Measurements from ENCODE around the gene TTC3.

DNA sequence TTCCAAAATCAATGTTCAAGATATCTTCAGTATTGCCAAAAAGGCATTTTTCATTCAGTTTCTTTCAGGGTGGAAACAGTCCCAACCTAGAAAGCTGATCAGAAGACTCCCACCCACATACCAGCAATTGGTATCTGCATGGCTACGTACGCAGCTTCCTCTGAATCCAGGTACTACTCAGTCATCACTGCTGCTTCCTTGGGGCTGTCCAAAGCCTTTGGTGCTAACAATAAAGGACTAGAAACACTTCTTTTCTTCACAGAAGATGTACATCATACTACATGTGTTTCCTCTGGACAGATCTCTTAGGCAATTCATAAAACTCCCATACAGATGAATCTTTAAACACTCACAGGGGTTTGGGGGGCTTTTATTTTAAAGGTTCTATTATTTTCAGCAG lies 164.3 kb downstream of the TTC3 start:
- TF ChIP-seq POLR2A (IDR thresholded peaks at IDR 0.05) (no peak), CTCF (IDR thresholded peaks at IDR 0.05) (no peak)

Data from prostate gland (tissue), 2 donors.